Hypothalamus (tissue), 51 donors: Measurements from ENCODE around the gene CROCC2.
A peak's percentile ranks its signal among the peaks of the same experiment; 100 is the strongest.

Experiments
- DNase-seq, 51 donors: peaks; one replicate each; lab custom pipeline; 2025; lab: John Stamatoyannopoulos, UW

Gene CROCC2

DNA sequence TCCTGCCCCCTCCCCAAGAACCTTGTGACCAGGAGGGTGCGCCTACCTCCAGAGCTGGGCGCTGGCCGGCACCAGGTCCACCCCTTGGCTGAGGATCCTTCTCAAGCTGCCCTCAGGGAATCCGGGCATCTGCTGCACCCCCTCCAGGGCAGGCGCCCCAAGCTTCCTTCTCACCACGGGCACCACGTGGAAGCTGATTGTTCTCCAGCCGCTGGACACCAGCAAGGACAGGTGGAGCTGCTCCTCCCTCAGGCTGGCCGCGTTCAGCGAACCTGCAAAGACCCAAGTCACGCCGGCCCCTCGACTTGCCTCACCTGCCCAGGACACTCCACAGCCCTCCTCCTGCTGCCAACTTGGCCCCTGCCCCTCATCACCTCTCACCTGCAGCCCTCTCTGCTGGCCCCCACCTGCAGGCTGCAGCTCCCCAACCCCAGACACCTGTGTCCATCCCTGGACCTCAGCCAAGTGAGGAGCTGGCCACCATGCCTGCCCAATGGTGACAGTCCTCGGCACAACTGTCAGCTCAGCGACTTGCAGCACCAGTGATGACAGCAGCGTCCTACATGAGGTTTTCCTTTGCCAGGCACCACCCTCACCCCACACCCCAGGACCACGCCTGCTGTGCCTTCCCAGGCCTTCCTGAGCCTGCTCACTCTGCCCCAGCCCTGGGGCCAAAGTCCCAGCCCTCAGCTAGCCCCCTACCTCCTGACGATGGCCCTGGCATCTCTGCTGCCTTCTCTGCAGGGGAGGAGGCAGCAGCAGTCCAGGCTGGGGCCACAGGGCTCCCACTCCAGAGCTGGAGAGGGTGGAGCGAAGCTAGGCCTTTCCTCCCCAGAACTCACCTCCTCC, 14.4 kb upstream of the CROCC2 start:
- DNase-seq = no peak

DNA sequence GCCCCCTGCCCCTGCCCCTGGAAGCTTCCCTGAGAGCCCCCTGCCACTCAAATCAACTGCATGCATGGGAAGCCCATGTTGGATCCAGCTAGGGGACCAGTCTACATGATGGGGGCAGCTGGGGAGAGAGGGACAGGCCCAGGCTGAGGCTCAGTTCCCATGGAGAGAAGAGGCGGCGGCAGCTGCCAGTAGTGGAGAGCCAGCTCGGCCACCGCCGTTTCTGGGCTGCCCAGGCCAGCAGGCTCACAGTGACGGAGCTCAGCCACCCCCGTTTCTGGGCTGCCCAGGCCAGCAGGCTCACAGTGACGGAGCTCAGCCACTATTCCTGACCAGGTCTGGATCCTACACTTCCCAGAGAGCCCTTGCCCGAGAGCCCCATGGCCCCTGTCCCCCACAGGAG, 13.8 kb upstream of the CROCC2 start:
- DNase-seq = peak in 2 of 51 donors; percentile 8 to 16

DNA sequence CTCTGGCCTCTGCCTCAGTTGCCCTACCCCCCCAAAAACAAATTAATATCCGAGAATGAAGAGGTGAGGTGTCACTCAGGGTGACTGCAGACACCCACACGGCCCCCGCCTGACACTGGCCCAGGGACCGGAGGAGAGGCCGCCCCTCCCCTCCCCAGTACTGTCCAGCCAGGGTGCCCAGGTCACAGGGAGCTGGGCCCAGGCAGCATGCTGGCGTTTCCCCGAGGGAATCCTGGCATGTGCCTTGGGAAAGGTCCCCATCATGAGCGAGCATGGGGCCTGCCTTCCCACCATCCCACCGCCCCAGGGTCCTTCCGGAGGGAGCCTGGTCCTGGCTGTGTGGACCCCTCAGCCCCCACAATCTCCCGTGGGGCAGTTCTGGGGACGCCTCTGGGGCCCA, 13.2 kb upstream of the CROCC2 start:
- no peak for DNase-seq

DNA sequence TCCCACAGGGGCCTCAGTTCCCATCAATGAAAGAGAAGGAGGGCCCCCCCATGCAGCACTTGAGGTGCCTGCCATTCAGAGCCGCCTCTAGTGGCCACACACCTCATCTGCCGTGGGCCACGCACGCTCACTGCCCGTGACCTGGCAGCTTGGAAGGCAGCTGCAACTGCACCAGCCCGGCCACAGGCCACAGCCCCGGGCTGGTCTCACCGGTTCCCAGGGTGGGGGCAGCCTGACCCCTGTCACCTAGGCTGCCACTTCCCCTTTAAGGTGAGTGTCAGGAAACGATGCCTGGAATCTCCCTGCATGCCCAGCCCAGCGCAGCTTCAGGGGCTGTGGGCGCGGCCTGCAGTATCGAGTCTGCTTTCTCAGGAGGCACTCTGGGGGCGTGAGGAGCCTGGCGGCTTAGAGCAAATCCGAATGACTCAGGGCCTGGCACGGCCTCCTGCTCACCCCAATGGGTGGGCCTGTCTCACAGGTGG, 12.7 kb upstream of the CROCC2 start:
- DNase-seq = peak in 2 of 51 donors; percentile 10 to 50

DNA sequence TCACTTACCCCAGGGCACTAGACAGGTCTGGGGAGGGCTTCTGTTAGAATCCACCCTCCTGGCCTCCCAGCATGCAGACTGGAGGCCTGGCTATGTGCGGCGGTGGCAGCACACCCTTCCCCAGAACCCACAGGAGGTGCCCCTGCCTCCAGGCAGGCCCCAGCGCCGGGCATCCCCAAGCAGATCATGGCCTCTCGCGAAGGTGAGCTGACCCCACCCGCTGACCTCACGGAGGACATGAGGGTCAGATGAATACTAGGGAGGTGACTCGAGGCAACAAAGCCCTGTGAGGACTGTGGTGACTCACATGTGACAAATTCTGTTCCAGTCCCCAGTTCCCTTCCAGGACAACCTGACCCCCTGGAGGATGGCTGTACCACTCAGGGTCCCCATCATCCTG, 12.1 kb upstream of the CROCC2 start:
- no peak for DNase-seq

DNA sequence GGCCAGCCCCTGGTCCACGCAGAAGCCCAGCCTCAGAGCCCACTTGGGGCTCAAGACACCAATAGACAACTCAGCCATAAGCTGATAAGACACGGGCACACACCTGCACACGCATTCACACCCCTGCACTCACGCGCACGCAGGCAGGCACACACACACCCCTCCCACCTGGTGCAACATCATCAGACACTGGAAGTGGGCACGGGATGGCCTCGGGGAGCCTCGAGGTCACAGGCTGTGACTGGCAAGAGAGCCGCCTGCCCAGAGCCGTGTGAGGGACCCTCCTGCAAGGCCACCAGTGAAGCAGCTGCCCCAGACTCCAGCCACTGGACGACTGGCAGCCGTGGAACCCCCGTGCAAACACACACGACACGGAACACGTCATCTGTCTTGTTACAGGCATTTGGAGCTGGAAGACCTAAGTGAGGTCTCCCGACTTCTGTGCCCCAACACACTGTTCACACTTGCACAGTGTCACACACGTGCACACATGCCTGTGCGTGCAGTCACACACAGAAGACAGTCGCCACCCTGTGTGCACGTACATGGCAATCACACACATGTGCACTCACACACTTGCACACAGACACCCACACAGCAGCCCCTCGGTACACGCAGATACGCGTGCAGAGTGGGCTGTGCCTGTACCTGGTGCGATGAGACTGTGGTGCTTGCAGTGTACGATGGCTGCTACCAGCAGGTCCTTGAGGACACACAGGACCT, 11.1 kb upstream of the CROCC2 start:
- no peak for DNase-seq

DNA sequence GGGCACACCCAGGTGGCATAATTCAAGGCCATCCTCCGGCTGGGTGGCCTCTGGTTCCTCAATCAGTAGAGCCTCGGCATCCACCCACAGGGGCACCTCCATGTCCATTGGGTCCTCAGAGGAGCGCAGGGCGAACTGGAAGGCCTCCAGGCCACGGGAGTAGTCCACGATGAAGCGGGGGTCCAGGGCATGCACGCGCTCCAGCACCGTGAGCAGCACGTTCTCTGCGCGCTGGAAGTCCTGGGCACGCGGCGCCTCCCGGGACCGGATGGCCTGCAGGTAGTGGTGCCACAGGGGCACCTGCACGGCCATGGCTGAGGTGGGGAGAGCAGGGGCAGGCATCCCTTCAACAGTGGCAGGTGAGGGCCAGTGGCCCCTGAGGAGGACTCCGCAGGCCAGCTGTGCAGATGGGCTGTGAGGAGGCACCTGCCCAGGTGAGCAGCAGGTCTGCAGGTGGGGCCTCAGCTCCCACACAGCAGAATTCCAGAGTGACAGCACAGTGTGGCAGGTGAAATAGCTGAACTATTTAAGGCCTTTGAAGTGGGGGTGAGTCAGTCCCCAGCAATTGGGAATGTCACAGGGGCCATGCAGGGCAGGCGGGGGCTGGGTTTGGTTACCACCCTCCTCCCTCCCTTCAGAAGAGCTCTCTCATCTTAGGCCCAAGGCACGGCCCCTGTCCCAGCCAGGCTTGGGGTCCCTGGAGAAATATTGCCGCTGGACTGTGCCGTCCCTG, 10.3 kb upstream of the CROCC2 start, which contains the start of gene MAB21L4:
Gene MAB21L4, minus strand, starts transcription at position 501 of the 733 bp plus-strand sequence. Its CDS starts 159 bp downstream, at position 342.
- no peak for DNase-seq

DNA sequence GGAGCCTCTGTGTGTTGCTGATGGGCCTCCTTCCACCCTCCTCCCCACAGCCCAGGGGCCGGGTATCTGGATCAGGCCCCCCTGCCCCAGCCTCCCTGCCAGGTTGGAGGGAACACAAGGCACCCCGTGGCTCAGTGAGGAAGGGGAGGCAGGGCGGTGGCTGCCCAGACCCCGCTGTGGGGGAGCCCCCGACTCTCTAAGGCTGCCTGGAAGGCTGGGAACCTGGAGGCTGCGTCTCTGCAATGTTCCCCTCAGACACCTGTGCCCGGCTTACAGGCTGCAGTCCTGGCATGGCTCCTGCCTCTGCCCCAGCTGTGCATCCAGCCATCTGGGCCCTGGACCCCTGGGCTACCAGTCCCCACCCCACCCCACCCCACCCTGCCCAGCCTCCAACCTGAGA, 9.7 kb upstream of the CROCC2 start:
- DNase-seq = no peak

DNA sequence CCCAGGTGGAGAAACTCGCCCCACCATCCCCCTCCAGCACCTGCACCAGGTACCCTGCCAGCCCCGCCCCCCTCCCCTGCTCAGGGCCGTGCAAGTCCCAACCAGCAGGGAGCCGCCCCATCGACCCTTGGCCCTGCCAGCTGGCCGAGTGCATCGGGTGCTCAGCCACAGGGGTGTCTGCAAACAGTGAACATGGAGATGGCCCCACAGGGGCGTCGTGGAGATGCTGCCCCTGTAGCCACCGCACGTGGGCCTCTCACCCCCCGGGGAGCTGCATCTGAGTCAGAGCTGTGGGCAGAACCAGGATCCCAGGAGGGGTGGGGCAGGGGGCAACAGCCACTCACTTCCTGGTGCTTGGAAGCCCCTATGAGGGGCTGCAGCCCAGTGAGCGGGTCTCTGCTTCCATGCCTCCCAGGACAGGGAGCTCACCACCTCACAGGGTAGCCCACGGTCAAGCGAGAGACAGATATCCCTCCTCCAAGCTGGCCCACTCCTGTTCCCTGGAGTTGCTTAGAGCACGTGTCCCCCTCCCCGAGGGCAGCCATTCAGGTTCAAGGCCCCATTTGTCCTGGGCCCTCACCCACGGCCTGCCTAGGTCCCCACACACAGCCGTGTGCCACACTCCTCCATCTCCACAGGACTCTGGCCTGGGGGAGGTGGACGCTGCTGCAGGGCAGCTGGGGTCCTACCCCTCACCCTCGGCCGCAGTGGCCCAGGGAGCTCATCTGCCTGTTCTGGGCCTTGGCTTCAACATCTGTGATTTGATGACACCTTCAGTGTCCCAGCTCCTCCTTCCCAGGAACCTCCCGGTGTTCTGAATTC, 9.1 kb upstream of the CROCC2 start:
- no peak for DNase-seq

DNA sequence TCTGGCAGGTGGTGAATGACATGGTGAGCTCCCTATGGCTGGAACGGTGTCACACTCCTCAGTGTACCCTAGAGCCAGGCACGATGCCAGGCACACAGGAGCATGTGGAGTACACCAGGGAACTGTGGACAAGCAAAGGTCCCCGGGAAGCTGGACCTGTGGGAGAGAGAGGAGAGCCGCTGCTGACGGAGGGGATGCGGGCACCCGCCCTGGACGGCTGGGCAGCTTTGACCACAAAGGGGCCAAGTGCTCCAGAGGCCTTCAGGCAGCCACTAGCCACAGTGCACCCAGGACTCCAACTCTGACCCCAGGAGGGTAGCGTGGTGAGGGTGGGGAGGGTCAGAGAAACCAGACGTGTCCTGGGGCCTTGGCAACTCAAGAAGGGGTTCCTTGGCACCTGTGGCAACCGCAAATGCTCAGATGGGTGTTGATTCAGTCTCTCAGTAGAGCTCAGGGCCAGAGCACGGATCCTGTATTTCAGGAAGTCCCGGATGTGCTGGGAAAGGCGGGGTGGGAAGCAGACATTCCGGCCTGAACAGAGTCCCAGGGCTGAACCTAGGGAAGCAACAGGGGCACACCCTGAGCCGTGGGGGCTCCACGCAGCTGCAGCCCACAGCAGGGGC, 7.9 kb upstream of the CROCC2 start:
- DNase-seq = no peak

DNA sequence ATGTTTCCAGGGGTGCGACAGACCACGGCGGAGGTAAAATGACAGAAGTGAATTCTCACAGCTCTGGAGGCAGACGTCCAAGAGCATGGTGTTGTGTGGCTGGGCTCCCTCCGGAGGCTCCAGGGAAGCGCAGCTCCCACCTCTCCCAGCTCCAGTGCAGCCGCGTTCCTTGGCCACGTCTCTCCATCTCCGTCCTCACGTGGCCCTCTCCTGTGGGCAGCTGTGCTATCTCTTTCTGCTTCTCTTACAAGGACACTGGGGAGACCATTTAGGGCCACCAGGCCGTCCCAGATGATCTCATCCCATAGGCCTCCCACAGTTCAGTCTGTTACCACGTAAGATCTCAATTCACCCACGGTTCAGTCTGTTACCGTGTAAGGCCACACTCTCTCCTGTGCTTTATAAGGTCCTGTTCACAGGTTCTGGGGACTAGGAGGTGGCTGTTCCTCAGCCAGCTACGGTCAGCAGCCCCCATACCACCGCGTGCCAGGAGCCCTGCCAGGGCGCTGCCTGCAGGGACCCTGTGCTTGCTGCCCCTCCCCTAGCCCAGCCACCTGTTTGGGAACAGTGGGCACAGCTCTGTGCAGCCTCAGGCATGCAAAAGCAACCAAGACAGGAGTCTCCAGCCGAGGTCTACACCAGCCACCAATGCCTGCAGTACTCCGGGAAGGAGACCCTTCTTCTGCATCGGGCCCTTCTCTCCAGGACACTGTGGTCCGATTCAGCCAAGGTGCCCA, 7.2 kb upstream of the CROCC2 start:
- DNase-seq = peak in 1 of 51 donors; percentile 53

DNA sequence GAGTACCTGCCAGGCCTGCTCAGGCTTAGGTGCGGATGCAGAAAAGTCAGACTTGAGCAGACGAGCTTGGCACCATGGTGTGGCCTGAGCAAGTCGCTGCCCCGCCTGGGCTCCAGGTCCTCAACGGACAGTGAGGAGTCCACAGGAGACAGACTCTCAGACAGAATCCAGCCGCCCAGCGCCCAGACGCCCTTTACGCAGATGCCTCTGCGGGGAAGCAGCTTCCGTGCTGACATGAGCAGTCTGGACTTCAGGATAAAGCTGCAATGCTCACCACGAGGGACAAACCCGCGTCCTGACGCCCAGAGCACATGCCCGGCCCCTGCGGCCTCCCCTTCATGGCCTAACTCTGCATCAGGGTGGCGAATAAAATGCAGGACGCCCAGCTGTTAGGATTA, 6.7 kb upstream of the CROCC2 start:
- no peak for DNase-seq

DNA sequence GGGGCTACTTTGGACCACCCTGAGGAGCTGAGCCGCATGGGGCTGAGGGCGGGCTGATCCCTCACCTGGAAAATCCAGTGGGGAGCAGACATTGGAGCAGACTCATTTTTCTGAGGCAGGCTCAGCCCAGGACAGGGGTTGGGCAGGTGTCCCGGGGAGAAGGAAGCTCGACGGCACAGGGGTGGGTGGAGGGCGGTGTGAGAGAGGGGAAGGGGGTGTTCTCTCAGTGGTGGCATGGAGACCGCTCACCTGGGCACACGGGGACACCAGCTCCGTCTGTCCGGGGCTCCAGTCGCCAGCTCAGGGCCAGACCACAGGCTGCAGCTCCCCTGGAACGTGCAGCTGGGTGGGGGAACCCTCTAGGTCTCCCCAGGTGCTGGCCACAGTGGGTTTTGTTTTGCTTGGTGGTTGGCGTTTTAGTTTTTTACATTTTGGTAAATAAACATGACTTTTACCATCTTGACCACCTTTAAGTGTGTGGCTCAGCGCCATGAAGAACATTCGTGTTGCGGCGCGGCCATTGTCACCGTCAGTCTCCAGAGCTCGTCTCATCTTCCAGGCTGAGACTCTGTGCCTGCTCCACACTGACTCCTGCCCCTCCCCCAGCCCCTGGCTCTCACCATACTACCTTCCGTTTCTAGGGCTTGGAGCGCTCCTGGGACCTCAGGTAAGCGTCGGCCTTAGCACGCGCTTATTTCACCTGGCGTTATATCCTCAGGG, 5.8 kb upstream of the CROCC2 start:
- no peak for DNase-seq

DNA sequence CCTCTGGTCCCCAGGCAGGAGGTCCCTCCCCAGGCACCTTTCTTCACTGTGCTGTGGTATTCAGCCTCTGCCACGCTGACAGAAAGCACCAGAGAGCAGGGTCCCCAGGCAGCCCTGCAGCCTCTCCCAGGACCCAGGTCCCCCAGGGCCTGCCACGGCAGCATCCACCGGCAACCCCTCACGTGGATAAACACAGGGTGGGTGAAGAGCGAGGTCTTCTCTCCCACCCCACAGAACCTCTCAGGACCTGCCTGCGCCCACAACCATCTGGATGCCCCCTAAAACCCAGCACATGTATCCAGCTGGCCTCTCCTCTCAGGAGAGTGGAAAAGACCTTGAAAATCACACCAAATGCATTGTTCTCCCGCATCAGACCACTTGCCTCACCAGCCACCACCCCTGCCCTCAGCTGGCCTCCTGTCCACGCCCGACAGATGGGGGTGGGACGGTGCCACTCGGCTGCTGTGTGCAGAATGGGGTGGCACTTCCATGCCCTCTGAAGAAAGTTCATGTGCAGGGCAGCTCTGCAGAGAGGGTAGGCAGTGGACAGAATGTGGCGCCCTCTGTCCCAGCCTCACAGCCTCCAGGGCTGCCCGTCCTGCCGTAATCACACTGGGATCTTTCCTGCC, 4.0 kb upstream of the CROCC2 start:
- no peak for DNase-seq

DNA sequence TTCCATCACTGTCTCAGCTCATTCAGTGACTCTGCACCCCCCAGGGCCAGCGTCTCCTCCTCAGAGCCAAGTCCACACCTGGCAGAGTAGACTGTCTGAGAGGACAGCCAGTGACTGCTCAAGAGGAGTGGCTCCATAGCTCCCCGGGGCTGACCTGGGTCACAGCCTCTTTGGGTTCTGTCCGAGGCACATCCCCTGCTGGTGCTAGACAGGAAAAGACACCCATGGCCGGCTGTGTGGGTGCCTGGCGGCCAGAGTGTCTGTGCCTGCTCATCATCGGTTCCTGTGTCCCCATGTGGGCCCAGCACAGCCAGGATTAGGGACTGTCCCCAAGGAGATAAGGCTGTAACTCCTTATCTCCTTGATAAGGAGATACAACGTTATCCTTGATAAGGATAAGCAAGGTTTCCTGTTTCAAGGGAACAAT, 3.5 kb upstream of the CROCC2 start:
- DNase-seq = no peak

DNA sequence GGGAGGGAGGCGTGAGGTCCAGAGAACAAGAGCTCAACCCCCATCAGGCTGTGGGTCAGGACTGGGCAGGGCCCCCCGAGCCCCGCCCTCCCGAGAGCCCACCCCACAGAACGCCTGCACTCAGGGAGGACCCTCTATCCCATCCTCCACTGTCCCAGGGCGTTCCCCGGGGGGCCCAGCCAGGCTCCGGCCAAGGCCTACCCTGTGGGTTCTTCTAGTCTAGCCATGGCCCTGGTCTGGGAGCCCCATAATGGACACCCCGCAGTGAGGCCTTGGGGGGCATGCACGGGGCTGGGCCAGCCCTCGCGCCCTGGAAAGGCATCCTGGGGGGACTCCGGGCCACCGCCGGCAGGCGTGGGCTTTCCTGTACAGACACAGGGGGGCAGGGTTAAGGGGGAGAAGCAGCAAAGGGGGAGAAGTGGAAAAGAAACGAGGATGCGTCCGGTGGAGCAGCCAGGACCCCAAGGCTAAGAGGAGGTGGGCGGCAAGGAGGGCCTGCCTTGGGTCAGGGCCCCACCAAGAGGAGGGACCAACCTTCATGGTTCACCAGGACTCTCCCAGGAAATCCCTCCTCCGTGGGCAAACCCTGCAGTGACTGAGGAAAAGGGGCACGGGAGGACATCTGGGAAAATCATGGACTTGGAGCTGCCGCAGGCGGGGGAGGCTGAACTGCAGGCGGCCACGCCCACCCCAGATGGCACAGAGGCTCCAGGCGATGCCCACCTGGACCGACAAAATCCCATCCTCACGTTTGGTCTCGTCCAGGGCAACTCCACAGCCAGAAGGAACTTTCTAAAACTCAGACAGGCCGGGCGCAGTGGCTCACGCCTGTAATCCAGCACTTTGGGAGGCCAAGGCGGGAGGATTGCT, 2.7 kb upstream of the CROCC2 start:
- no peak for DNase-seq
